ENCODE data around the gene LONRF3. TPM values are rescaled to one million over a fixed set of nuclear protein-coding genes. Genes with fewer than 3 reads are reported as not detected.

Gene LONRF3
- total and polyA plus RNA-seq, 2 of the 8 experiments (the other 6 are each of a cell fraction or from before 2014, with no cell fraction given), result 0.11 TPM; not detected in 1

- TF ChIP-seq KDM1A (IDR thresholded peaks at IDR 0.05; ENCODE audit: borderline replicate concordance, low read length), result no peak
- TF ChIP-seq, protein P1, sequence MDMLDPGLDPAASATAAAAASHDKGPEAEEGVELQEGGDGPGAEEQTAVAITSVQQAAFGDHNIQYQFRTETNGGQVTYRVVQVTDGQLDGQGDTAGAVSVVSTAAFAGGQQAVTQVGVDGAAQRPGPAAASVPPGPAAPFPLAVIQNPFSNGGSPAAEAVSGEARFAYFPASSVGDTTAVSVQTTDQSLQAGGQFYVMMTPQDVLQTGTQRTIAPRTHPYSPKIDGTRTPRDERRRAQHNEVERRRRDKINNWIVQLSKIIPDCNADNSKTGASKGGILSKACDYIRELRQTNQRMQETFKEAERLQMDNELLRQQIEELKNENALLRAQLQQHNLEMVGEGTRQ (IDR thresholded peaks at IDR 0.05; ENCODE audit: low read length), result no peak
- TF ChIP-seq ZNF274 (IDR thresholded peaks at IDR 0.05; ENCODE audit: borderline replicate concordance, extremely low read depth, low read length), result no peak
- TF ChIP-seq TEAD4 (IDR thresholded peaks at IDR 0.05; ENCODE audit: low read depth, low read length), result no peak
- TF ChIP-seq FOSL1 (IDR thresholded peaks at IDR 0.05; ENCODE audit: insufficient read depth, low read depth, low read length), result no peak
- no peak for TF ChIP-seq RFX5 (IDR thresholded peaks at IDR 0.05; ENCODE audit: borderline replicate concordance, low read depth, low read length)
- no peak for TF ChIP-seq CTBP2 (IDR thresholded peaks at IDR 0.05; ENCODE audit: borderline replicate concordance, insufficient read depth, insufficient read length, low read length)
- Histone ChIP-seq H3K14ac (ENCODE audit: insufficient read length) (no peak overlapping the region), H3K79me1 (ENCODE audit: low read depth, low read length) (no peaks in the 10 kb centered on the region), H4K91ac (replicated peaks; ENCODE audit: insufficient read length, low read length) (no peak overlapping the region), H2BK12ac (ENCODE audit: low read depth, low read length) (no peak overlapping the region), H4K8ac (ENCODE audit: extremely low read depth, insufficient read depth, low read length) (no peak overlapping the region), H2BK120ac (replicated peaks; ENCODE audit: low read depth, low read length) (no peak overlapping the region), H3K18ac (ENCODE audit: extremely low read depth, low read length) (no peak overlapping the region), H3K36me3 (ENCODE audit: control insufficient read depth in 2 of 4, insufficient read depth in 4 of 4, low read length in 3 of 4) (no peaks in the 10 kb centered on the region; a peak in 1 of 8 replicates), H2AFZ (ENCODE audit: low read length) (no peak overlapping the region), H2BK15ac (ENCODE audit: low read length) (no peak overlapping the region), H3K9ac (replicated peaks in 1 of 4; ENCODE audit: extremely low read depth in 1 of 4, low read depth in 3 of 4, low read length in 3 of 4) (no peak overlapping the region), H3K9me3 (ENCODE audit: insufficient read depth in 2 of 2, low read depth in 1 of 2, low read length in 1 of 2) (no peaks in the 10 kb centered on the region), H2BK5ac (ENCODE audit: low read depth, low read length) (no peak overlapping the region), H3K23ac (ENCODE audit: insufficient read length) (no peak overlapping the region), H3K4me1 (replicated peaks in 1 of 4; ENCODE audit: control insufficient read depth in 3 of 4, insufficient read depth in 4 of 4, low read length in 3 of 4) (peaks cover 0 to 7% (median under 1%) of the 10 kb centered on the region in 4 experiments; a peak in 4 of 7 replicates), H3K27me3 (replicated peaks in 1 of 4; ENCODE audit: control insufficient read depth in 3 of 4, extremely low read depth in 1 of 4, insufficient read depth in 3 of 4, low read length in 3 of 4) (peaks cover 26 to 44% (median 39%) of the 10 kb centered on the region in 4 experiments), H3K4me2 (ENCODE audit: insufficient read depth in 1 of 2, low read depth in 2 of 2, low read length in 2 of 2) (no peak overlapping the region), H4K20me1 (replicated peaks in 1 of 2; ENCODE audit: control insufficient read depth in 1 of 2, insufficient read depth in 2 of 2, low read length in 2 of 2) (peaks cover 2 to 3% of the 10 kb centered on the region in 2 experiments), H3K23me2 (ENCODE audit: low read depth, low read length) (no peaks in the 10 kb centered on the region; the same call in 1 of the 2 replicates), H3K27ac (ENCODE audit: low read depth, low read length) (no peak overlapping the region), H3K4ac (replicated peaks; ENCODE audit: insufficient read length, low read depth, low read length) (no peak overlapping the region), H3K56ac (replicated peaks; ENCODE audit: insufficient read length, low read depth, low read length) (no peak overlapping the region), H2BK20ac (ENCODE audit: low read length) (no peak overlapping the region), H2AK5ac (ENCODE audit: low read depth, low read length) (no peak overlapping the region), H3K79me2 (ENCODE audit: control insufficient read depth in 1 of 2, insufficient read depth in 2 of 2, low read length in 2 of 2) (no peaks in the 10 kb centered on the region), H4K5ac (ENCODE audit: insufficient read length, low read depth, low read length) (no peak overlapping the region), H3K4me3 (ENCODE audit: extremely low read depth in 1 of 4, insufficient read depth in 2 of 4, low read depth in 3 of 4, low read length in 4 of 4) (no peak overlapping the region)
- ChIA-PET CTCF (ENCODE audit: partially characterized antibody) (interaction anchor here (0.7 to 1.4 kb wide), 4 partner anchors 26 to 86 kb away, joined by 3 to 4 read pairs (median 4); no protein-coding TSS in a partner anchor), POLR2A (ENCODE audit: partially characterized antibody) (no interaction called here)
- DNase-seq (ENCODE audit: low read depth in 1 of 2, low spot score in 2 of 2) (no peak), FAIRE-seq (no peak)
- 86% methylated on average over 1 of the region's 1 CpG; no CpG with 5 or more reads in 1 of the 2 experiments for WGBS, 2 experiments (ENCODE audit: extremely low coverage in 1 of 2, insufficient coverage in 1 of 2, insufficient read length in 1 of 2, insufficient replicate concordance in 2 of 2, low coverage in 1 of 2, low lambda C conversion rate in 2 of 2, missing lambda C conversion rate in 1 of 2)
Observed at GRCh38 chrX:118980761-118981160, 6.3 kb downstream of the LONRF3 start.
